OCI-LY3 (cell line): ENCODE measurements around the gene DNAJC22.

ENCODE experiments used
- H2AFZ ChIP-seq: fragments of 200-600, 300-600 bp; shearing (Covaris generic); 2 replicates; pipeline ENCODE4 v1.6.0; 2014; ENCODE audit warnings: antibody characterized with exemption, low read depth, low read length
- H3K27ac ChIP-seq: fragments of 200-600, 300-600 bp; sonication (generic); 2 replicates; pipeline ENCODE4 v1.5.1; 2014; ENCODE audit warnings: mild to moderate bottlenecking, low read length, moderate library complexity, mixed read lengths
- H3K27me3 ChIP-seq: fragments of 200-600, 300-600 bp; sonication (generic); 2 replicates; pipeline ENCODE4 v1.6.1; 2014; ENCODE audit warnings: low read depth, low read length, mixed read lengths
- H3K36me3 ChIP-seq: fragments of 200-600, 300-600 bp; sonication (generic); replicated peaks from 2 replicates; pipeline ENCODE3; 2014; ENCODE audit warnings: low read depth, low read length, mixed read lengths
- H3K4me1 ChIP-seq: fragments of 300-600, 200-600 bp; sonication (generic); 2 replicates; pipeline ENCODE4 v1.6.1; 2014; ENCODE audit warnings: low read length, mixed read lengths
- H3K4me2 ChIP-seq: fragments of 200-600, 300-600 bp; sonication (generic); 2 replicates; pipeline ENCODE4 v1.6.1; 2014; ENCODE audit warnings: low read length, mixed read lengths
- H3K4me3 ChIP-seq: fragments of 300-600, 200-600 bp; sonication (generic); 2 replicates; pipeline ENCODE4 v1.5.1; 2014; ENCODE audit warnings: antibody characterized with exemption, mild to moderate bottlenecking, low read length, moderate library complexity
- H3K79me2 ChIP-seq: fragments of 300-600, 200-600 bp; shearing (Covaris generic); 2 replicates; pipeline ENCODE4 v1.6.1; 2014; ENCODE audit warnings: mild to moderate bottlenecking, low read length, mixed read lengths
- H3K9ac ChIP-seq: fragments of 300-600, 200-600 bp; shearing (Covaris generic); 2 replicates; pipeline ENCODE4 v1.6.0; 2014; ENCODE audit warnings: mild to moderate bottlenecking, low read length, moderate library complexity
- H3K9me3 ChIP-seq: fragments of 200-600, 300-600 bp; shearing (Covaris generic); 2 replicates; pipeline ENCODE4 v1.6.1; 2014; ENCODE audit warnings: low read length, mixed read lengths; ENCODE audit not compliant: insufficient read depth
- H4K20me1 ChIP-seq: fragments of 200-600, 300-600 bp; sonication (generic); 2 replicates; pipeline ENCODE4 v1.6.1; 2016; ENCODE audit warnings: low read length, mixed read lengths; ENCODE audit not compliant: insufficient read depth
- EZH2phosphoT487 ChIP-seq: fragments of 200-600 bp; shearing (Covaris generic); IDR thresholded peaks from 2 replicates; pipeline ENCODE4 v1.6.1; 2018; ENCODE audit warnings: antibody characterized with exemption, mixed run types, low read depth
- TF ChIP-seq, protein P1 (sequence below): fragments of 200-600, 300-600 bp; sonication (generic); IDR thresholded peaks from 2 replicates; pipeline ENCODE4 v1.5.1; 2014; ENCODE audit warnings: antibody characterized with exemption, low read length, low read depth

DNAJC22 gene

DNA sequence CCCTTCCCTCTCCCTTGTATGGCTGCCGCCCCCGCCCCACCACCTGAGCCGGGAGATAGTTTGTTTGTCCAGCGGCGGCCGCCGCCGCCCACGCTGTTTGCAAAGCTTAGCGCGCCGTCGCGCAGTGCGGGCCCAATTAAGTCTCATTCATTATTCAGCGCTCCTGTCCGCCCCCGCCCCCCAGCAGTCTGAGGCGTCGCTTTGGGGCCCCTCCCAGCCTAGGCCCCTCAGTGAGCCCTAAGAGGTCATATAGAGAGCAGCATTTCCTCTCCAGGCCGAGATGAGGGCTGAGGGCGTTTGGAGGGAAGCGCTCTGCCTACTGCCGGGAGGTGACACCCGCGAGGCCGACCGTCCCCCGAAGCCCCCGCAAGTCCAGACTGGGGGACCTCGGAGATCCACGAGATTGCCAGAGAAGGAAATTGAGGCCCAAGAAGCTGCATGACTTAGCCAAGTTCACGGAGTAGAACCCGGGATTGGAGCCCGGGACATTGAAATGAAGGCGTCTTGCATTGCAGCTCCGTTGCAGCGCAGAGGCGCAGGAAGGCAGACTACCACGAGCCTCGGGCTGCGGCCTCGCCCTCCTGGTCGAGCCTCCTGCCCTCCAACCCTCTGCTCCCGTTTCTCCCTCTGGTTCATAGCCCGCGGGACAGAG lies at the start of gene DNAJC22:
Gene DNAJC22, plus strand, starts transcription at position 230 of the 652 bp plus-strand sequence. CDS start 1,985 bp downstream, outside the sequence.
- peak within 1 kb of the TSS; percentile 73 for H3K4me3 ChIP-seq
- peaks cover 16% of the 10 kb centered on the region for H3K27me3 ChIP-seq
- TF ChIP-seq, protein P1, sequence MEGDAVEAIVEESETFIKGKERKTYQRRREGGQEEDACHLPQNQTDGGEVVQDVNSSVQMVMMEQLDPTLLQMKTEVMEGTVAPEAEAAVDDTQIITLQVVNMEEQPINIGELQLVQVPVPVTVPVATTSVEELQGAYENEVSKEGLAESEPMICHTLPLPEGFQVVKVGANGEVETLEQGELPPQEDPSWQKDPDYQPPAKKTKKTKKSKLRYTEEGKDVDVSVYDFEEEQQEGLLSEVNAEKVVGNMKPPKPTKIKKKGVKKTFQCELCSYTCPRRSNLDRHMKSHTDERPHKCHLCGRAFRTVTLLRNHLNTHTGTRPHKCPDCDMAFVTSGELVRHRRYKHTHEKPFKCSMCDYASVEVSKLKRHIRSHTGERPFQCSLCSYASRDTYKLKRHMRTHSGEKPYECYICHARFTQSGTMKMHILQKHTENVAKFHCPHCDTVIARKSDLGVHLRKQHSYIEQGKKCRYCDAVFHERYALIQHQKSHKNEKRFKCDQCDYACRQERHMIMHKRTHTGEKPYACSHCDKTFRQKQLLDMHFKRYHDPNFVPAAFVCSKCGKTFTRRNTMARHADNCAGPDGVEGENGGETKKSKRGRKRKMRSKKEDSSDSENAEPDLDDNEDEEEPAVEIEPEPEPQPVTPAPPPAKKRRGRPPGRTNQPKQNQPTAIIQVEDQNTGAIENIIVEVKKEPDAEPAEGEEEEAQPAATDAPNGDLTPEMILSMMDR = no peak
- TF ChIP-seq EZH2phosphoT487 = no peak
- H3K36me3 ChIP-seq = no peaks in the 10 kb centered on the region
- H3K9ac ChIP-seq = peak within 1 kb of the TSS; percentile 52
- peaks cover 20% of the 10 kb centered on the region for H3K4me1 ChIP-seq
- H4K20me1 ChIP-seq = no peaks in the 10 kb centered on the region
- H3K9me3 ChIP-seq = no peaks in the 10 kb centered on the region
- no peak within 1 kb of the TSS for H3K27ac ChIP-seq
- peak within 1 kb of the TSS; percentile 88 for H2AFZ ChIP-seq
- H3K4me2 ChIP-seq = peak within 1 kb of the TSS; percentile 78
- no peaks in the 10 kb centered on the region for H3K79me2 ChIP-seq

DNA sequence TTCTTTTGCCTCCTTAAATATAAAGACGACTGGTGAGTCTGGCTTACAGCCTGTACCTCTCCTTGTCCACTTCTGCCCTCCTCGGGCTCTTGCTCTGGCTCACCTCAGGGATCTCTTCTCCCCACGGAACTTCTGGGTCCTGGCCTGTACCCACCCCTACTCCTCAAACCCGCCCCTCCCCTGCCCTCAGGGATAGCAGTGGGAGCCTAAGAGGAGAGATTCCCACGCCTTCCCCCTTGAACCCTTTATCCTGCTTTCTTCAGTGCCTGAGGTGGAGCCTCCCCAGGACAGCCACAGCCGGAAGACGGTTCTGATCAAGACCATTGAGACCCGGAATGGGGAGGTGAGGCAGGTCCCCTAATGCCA lies 49.0 kb upstream of the DNAJC22 start:
- no peak overlapping the region for H3K27ac ChIP-seq
- 0 out of 2 replicates have a peak, but pooled peaks cover 4% of the 10 kb centered on the region for H3K4me1 ChIP-seq
- no peaks in the 10 kb centered on the region for H3K27me3 ChIP-seq

DNA sequence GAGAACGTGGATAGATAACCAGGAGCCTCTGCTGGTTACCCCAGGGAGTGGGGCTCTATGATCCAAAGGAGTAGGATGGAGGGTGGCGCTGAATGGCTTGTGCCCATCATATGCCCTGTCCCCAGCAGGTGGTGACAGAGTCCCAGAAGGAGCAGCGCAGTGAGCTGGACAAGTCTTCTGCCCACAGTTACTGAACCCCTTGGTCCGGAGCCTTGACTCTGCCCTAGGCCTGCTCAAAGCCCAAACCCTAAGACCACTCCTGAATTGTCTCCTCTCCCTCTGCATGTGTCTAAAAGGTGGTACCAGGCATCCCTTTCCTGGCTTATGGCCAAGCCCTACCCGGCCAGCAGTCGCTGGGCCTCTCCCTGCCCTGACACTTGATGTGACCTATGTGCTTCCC lies 48.5 kb upstream of the DNAJC22 start:
- no peaks in the 10 kb centered on the region for H3K27me3 ChIP-seq
- no peak overlapping the region for H3K27ac ChIP-seq
- H2AFZ ChIP-seq = peak overlapping the region; percentile 61; the same call in 1 of the 2 replicates
- no peak overlapping the region for H3K4me3 ChIP-seq
- 0 out of 2 replicates have a peak, but pooled peaks cover 4% of the 10 kb centered on the region for H3K4me1 ChIP-seq
- H3K4me2 ChIP-seq = peak overlapping the region; percentile 40
- H3K9ac ChIP-seq = no peak overlapping the region
- no peaks in the 10 kb centered on the region for H3K79me2 ChIP-seq
- TF ChIP-seq, protein P1 = peak; percentile 41
- TF ChIP-seq EZH2phosphoT487 = no peak
- no peaks in the 10 kb centered on the region for H3K9me3 ChIP-seq
- H4K20me1 ChIP-seq = no peaks in the 10 kb centered on the region
- no peaks in the 10 kb centered on the region for H3K36me3 ChIP-seq

More for the DNA sequence above, 49.0 kb upstream of the DNAJC22 start:
- no peaks in the 10 kb centered on the region for H4K20me1 ChIP-seq
- H3K9me3 ChIP-seq = no peaks in the 10 kb centered on the region
- no peaks in the 10 kb centered on the region for H3K36me3 ChIP-seq
- H2AFZ ChIP-seq = no peak overlapping the region
- no peak for TF ChIP-seq EZH2phosphoT487
- TF ChIP-seq, protein P1 = no peak
- no peaks in the 10 kb centered on the region for H3K79me2 ChIP-seq
- H3K9ac ChIP-seq = no peak overlapping the region
- H3K4me2 ChIP-seq = peak overlapping the region; percentile 40
- peak overlapping the region; percentile 52 for H3K4me3 ChIP-seq

DNA sequence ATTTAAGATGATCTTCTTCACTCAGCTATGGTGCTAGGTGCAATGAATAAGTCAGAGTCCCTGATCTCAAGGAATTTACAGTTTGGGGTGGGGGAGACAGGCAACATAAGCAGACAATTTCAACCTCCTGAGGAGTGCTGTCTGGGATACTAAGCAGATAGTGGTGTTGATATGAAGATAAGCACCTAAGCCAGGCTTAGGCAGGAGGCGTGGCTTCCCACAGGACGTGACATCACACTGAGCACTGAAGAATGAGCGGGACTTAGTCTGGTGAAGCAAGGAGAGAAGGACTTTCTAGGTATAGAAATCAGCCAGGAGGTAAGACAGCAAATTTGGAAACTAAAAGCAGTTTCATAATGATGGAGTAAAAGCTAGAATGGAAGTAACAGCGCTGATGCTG lies 44.9 kb upstream of the DNAJC22 start:
- H3K27ac ChIP-seq = no peak overlapping the region
- H4K20me1 ChIP-seq = no peaks in the 10 kb centered on the region
- no peak overlapping the region for H3K9ac ChIP-seq
- H3K9me3 ChIP-seq = no peaks in the 10 kb centered on the region
- H3K79me2 ChIP-seq = no peaks in the 10 kb centered on the region
- no peak for TF ChIP-seq EZH2phosphoT487
- TF ChIP-seq, protein P1 = no peak
- peak overlapping the region; percentile 59 for H2AFZ ChIP-seq
- H3K4me2 ChIP-seq = peak overlapping the region; percentile 17
- no peaks in the 10 kb centered on the region for H3K36me3 ChIP-seq
- H3K27me3 ChIP-seq = no peaks in the 10 kb centered on the region
- 0 out of 2 replicates have a peak, but pooled peaks cover 4% of the 10 kb centered on the region for H3K4me1 ChIP-seq
- no peak overlapping the region for H3K4me3 ChIP-seq
